MM.1S (cell line): Measurements from ENCODE around the gene EBP.
A peak's percentile ranks its signal among the peaks of the same experiment; 100 is the strongest.

Source experiments
- DNase-seq: peaks from one replicate; pipeline ENCODE4 v3.0.0-alpha.2; 2015
- H2AFZ ChIP-seq: fragments of 300-600 bp; sonication (generic); 2 replicates; pipeline ENCODE4 v1.6.0; 2016; ENCODE audit warnings: antibody characterized with exemption, low read length
- H3F3A ChIP-seq: fragments of 300-600 bp; sonication (generic); 2 replicates; pipeline ENCODE4 v1.6.1; 2016; ENCODE audit warnings: mild to moderate bottlenecking, antibody characterized with exemption, low read length, moderate library complexity, mixed read lengths; ENCODE audit not compliant: insufficient read depth
- H3K27ac ChIP-seq: fragments of 300-600 bp; sonication (generic); 2 replicates; pipeline ENCODE4 v1.5.1; 2016; ENCODE audit warnings: mild to moderate bottlenecking, low read length
- H3K27me3 ChIP-seq: fragments of 300-600 bp; sonication (generic); replicated peaks from 2 replicates; pipeline ENCODE4 v1.6.0; 2016; ENCODE audit warnings: low read length; ENCODE audit not compliant: insufficient read depth
- H3K36me3 ChIP-seq: fragments of 300-600 bp; sonication (generic); replicated peaks from 2 replicates; pipeline ENCODE4 v1.6.1; 2016; ENCODE audit warnings: mild to moderate bottlenecking, low read length, mixed read lengths; ENCODE audit not compliant: insufficient read depth
- H3K4me1 ChIP-seq: fragments of 300-600 bp; sonication (generic); 2 replicates; pipeline ENCODE4 v1.6.1; 2016; ENCODE audit warnings: low read length, mixed read lengths
- H3K4me2 ChIP-seq: fragments of 300-600 bp; sonication (generic); 2 replicates; pipeline ENCODE4 v1.6.0; 2016; ENCODE audit warnings: low read depth, low read length
- H3K4me3 ChIP-seq: fragments of 300-600 bp; sonication (generic); 2 replicates; pipeline ENCODE4 v1.5.1; 2016; ENCODE audit warnings: low read length, mixed read lengths
- H3K79me2 ChIP-seq: fragments of 300-600 bp; sonication (generic); 2 replicates; pipeline ENCODE4 v1.6.1; 2016; ENCODE audit warnings: mixed run types, low read length, mixed read lengths
- H3K9ac ChIP-seq: fragments of 300-600 bp; sonication (generic); 2 replicates; pipeline ENCODE4 v1.6.1; 2016; ENCODE audit warnings: low read length, mixed read lengths
- H3K9me2 ChIP-seq: fragments of 300-600 bp; sonication (generic); replicated peaks from 2 replicates; pipeline ENCODE4 v1.6.1; 2016; ENCODE audit warnings: mild to moderate bottlenecking, low read length, mixed read lengths; ENCODE audit not compliant: insufficient read depth
- H3K9me3 ChIP-seq: fragments of 300-600 bp; sonication (generic); replicated peaks from 2 replicates; pipeline ENCODE4 v1.6.1; 2016; ENCODE audit warnings: mild to moderate bottlenecking, low read length, mixed read lengths; ENCODE audit not compliant: insufficient read depth
- H4K20me1 ChIP-seq: fragments of 300-600 bp; sonication (generic); 2 replicates; pipeline ENCODE4 v1.6.1; 2016; ENCODE audit warnings: mild to moderate bottlenecking, low read length, moderate library complexity, mixed read lengths; ENCODE audit not compliant: insufficient read depth
- CTCF ChIP-seq: fragments of 300-600 bp; sonication (generic); IDR thresholded peaks from 2 replicates; pipeline ENCODE4 v1.5.1; 2016; ENCODE audit warnings: antibody characterized with exemption, low read length, mixed read lengths
- EZH2 ChIP-seq: fragments of 300-600 bp; sonication (generic); optimal IDR thresholded peaks from 2 replicates; pipeline ENCODE3; 2017; ENCODE audit warnings: low read depth, mild to moderate bottlenecking, antibody characterized with exemption, low read length, mixed read lengths
- EZH2phosphoT487 ChIP-seq: fragments of 300-600 bp; sonication (generic); IDR thresholded peaks from 2 replicates; pipeline ENCODE4 v1.6.1; 2018; ENCODE audit warnings: antibody characterized with exemption, low read length

The EBP gene

GRCh38 chrX:48569958-48570357, 48.4 kb downstream of the EBP start:
- no peak for DNase-seq
- no peaks in the 10 kb centered on the region for H3K9me3 ChIP-seq
- H3K36me3 ChIP-seq, result no peaks in the 10 kb centered on the region
- no peak overlapping the region for H2AFZ ChIP-seq
- H3K27ac ChIP-seq, result no peak overlapping the region
- H3K4me3 ChIP-seq, result no peak overlapping the region
- TF ChIP-seq EZH2 (no peak), CTCF (no peak), EZH2phosphoT487 (no peak)
- no peak overlapping the region for H3K9ac ChIP-seq
- no peak overlapping the region for H3K4me2 ChIP-seq
- H4K20me1 ChIP-seq, result no peaks in the 10 kb centered on the region
- no peaks in the 10 kb centered on the region for H3K9me2 ChIP-seq
- no peaks in the 10 kb centered on the region for H3K27me3 ChIP-seq
- peaks cover 5% of the 10 kb centered on the region for H3K79me2 ChIP-seq
- 0 out of 2 replicates have a peak, but pooled peaks cover 1% of the 10 kb centered on the region for H3F3A ChIP-seq
- no peaks in the 10 kb centered on the region for H3K4me1 ChIP-seq

- peaks cover 20% of the 10 kb centered on the region for H3F3A ChIP-seq
- H3K4me1 ChIP-seq, result 0 out of 2 replicates have a peak, but pooled peaks cover 4% of the 10 kb centered on the region
- peak overlapping the region; percentile 99 for H3K4me3 ChIP-seq
- DNase-seq, result no peak
- peaks cover 20% of the 10 kb centered on the region for H3K79me2 ChIP-seq
- H3K27ac ChIP-seq, result peak overlapping the region; percentile 95; the same call in 1 of the 2 replicates
- TF ChIP-seq CTCF (no peak), EZH2 (no peak), EZH2phosphoT487 (no peak)
- H3K9me2 ChIP-seq, result no peaks in the 10 kb centered on the region
- H3K9me3 ChIP-seq, result no peaks in the 10 kb centered on the region
- H3K27me3 ChIP-seq, result no peaks in the 10 kb centered on the region
- H3K36me3 ChIP-seq, result no peaks in the 10 kb centered on the region; the same call in 1 of the 2 replicates
- H4K20me1 ChIP-seq, result no peaks in the 10 kb centered on the region
- H2AFZ ChIP-seq, result peak overlapping the region; percentile 94
- H3K9ac ChIP-seq, result peak overlapping the region; percentile 100
- peak overlapping the region; percentile 80 for H3K4me2 ChIP-seq
Measured at GRCh38 chrX:48573690-48574269, 52.2 kb downstream of the EBP start.

- H3K9me2 ChIP-seq, result no peaks in the 10 kb centered on the region
- peaks cover 23% of the 10 kb centered on the region for H3F3A ChIP-seq
Measured at GRCh38 chrX:48574270-48575266, 53.0 kb downstream of the EBP start, which contains the start of gene RBM3. TSS of gene RBM3 (plus strand) at chrX:48574484. CDS start at chrX:48575181, 697 bp downstream.

More at GRCh38 chrX:48574270-48575266, 53.0 kb downstream of the EBP start, which contains the start of gene RBM3:
- H4K20me1 ChIP-seq, result no peaks in the 10 kb centered on the region
- peak within 1 kb of the TSS; percentile 95 for H3K27ac ChIP-seq
- H3K4me3 ChIP-seq, result peak within 1 kb of the TSS; percentile 99
- TF ChIP-seq EZH2 (no peak), CTCF (peak; percentile 31), EZH2phosphoT487 (no peak)
- DNase-seq, result peak; percentile 90
- H3K9ac ChIP-seq, result peak within 1 kb of the TSS; percentile 100
- H3K4me2 ChIP-seq, result peak within 1 kb of the TSS; percentile 90
- H3K36me3 ChIP-seq, result no peaks in the 10 kb centered on the region; the same call in 1 of the 2 replicates
- H3K79me2 ChIP-seq, result peaks cover 20% of the 10 kb centered on the region
- H3K9me3 ChIP-seq, result no peaks in the 10 kb centered on the region
- peak within 1 kb of the TSS; percentile 94 for H2AFZ ChIP-seq
- 0 out of 2 replicates have a peak, but pooled peaks cover 4% of the 10 kb centered on the region for H3K4me1 ChIP-seq
- H3K27me3 ChIP-seq, result no peaks in the 10 kb centered on the region
